Transverse colon (tissue), 4 donors: Measurements from ENCODE around the gene RSBN1.

ENCODE experiments used
- CTCF ChIP-seq, 5 experiments: fragments of 200-600 bp in 3 of 5; fragments of 450-650 bp in 2 of 5; sonication (generic) in 3 of 5; IDR thresholded peaks; 1 replicate in 2 of 5; 2 replicates in 3 of 5; pipeline ENCODE4 v1.5.1; 2016 to 2017; ENCODE audit warnings: antibody characterized with exemption in 5 of 5, inconsistent platforms in 3 of 5, mild to moderate bottlenecking in 2 of 5, moderate library complexity in 1 of 5
- POLR2A ChIP-seq: fragments of 450-650 bp; IDR thresholded peaks from one replicate; pipeline ENCODE4 v1.6.1; 2016; ENCODE audit warnings: antibody characterized with exemption, mild to moderate bottlenecking, moderate library complexity
- POLR2AphosphoS5 ChIP-seq, 3 donors: sonication (generic); formaldehyde crosslinking; IDR thresholded peaks; one replicate each; pipeline ENCODE4 v1.6.1; 2016; ENCODE audit warnings: antibody characterized with exemption in 3 of 3

DNA sequence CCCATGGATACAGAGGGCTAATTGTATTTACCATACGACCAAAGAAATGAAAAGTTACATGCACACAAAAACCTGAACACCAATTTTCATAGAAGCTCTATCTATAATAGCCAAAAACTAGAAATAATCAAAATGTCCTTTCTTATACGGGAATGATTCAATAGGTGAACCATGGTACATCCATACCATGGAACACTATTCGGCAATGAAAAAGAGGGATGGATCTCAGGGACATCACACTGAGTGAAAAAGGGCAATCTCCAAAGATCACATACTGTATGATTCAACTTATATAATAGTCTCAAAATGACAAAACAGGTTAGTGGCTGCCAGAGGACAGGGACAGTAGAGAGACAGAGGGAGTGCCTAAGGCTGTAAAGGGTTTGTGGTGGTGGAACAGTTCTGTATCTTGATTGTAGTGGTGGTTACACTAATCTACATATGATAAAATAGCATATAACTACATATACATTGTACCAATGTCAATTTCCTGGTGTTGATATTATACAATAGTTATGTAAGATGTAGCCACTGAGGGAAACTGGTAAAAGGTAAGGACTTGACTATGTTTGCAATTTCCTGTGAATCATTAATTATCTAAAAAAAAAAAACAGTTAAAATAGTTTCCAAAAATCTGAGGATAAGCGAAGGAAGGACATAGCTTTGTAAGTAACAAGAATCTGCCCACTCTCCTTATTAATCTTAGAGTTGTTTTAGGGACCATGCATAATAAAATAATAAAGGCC lies 3.7 kb downstream of the RSBN1 start:
- TF ChIP-seq POLR2A (no peak), CTCF (IDR thresholded peaks at IDR 0.05) (no peak), POLR2AphosphoS5 (IDR thresholded peaks at IDR 0.05) (peak in 1 of 3 donors; percentile 48)
